IMR-90 (cell line): ENCODE data around the gene RNF111. TPM values are rescaled to one million over a fixed set of nuclear protein-coding genes. Genes with fewer than 3 reads are reported as not detected.

Source experiments
- ATAC-seq: fragments of 200-7000 bp; cut with Tn5 transposase; 2 replicates; pipeline ENCODE4 v1.9.1; 2020; ENCODE audit warnings: low read depth, mild to moderate bottlenecking, moderate library complexity
- BruUV-seq: library from RNA; stranded (reverse); fragments of 400-500 nt; replicated peaks from 2 replicates; lab custom pipeline; 2021; lab: Mats Ljungman, UMichigan
- CTCF ChIA-PET: fragments of 300-600 bp; formaldehyde crosslinking; extraction: SDS; loops from one replicate; lab custom pipeline; 2021; ENCODE audit warnings: antibody characterized with exemption; lab: Yijun Ruan, JAX
- POLR2A ChIA-PET: fragments of 300-600 bp; sonication (Branson Sonifier 250); formaldehyde crosslinking; loops from one replicate; lab custom pipeline; 2022; ENCODE audit warnings: antibody characterized with exemption; ENCODE audit not compliant: unreplicated experiment; lab: Charles Lee
- DNase-seq: peaks from one replicate; pipeline ENCODE4 v3.0.0; 2013
- H2AFZ ChIP-seq: replicated peaks from 2 replicates; pipeline ENCODE3; 2013; ENCODE audit warnings: low read length, mild to moderate bottlenecking; ENCODE audit not compliant: poor library complexity
- H2AK5ac ChIP-seq: 2 replicates; pipeline ENCODE4 v1.6.1; 2013; ENCODE audit warnings: low read depth, low read length, inconsistent platforms
- H2AK9ac ChIP-seq: replicated peaks from 2 replicates; pipeline ENCODE3; 2013; ENCODE audit warnings: mild to moderate bottlenecking, low read depth, low read length, moderate library complexity; ENCODE audit not compliant: poor library complexity
- H2BK120ac ChIP-seq: 2 replicates; pipeline ENCODE4 v1.6.1; 2013; ENCODE audit warnings: low read depth, low read length, inconsistent platforms
- H2BK15ac ChIP-seq: 3 replicates; pipeline ENCODE4 v1.6.1; 2013; ENCODE audit warnings: low read depth, low read length, inconsistent platforms
- H2BK20ac ChIP-seq: 2 replicates; pipeline ENCODE4 v1.6.1; 2013; ENCODE audit warnings: low read depth, mild to moderate bottlenecking, inconsistent platforms, low read length, moderate library complexity
- H2BK5ac ChIP-seq: 2 replicates; pipeline ENCODE4 v1.6.1; 2013; ENCODE audit warnings: mild to moderate bottlenecking, low read depth, low read length, inconsistent platforms; ENCODE audit not compliant: poor library complexity, severe bottlenecking
- H3K14ac ChIP-seq: replicated peaks from 2 replicates; pipeline ENCODE4 v1.6.1; 2013; ENCODE audit warnings: low read depth, low read length, inconsistent platforms
- H3K18ac ChIP-seq: 2 replicates; pipeline ENCODE4 v1.6.1; 2013; ENCODE audit warnings: low read depth, low read length, control low read depth
- H3K23ac ChIP-seq: 2 replicates; pipeline ENCODE4 v1.6.1; 2013; ENCODE audit warnings: low read depth, low read length, inconsistent platforms
- H3K27ac ChIP-seq: 2 replicates; pipeline ENCODE4 v1.5.1; 2013; ENCODE audit warnings: mild to moderate bottlenecking, control low read depth, low read length; ENCODE audit not compliant: insufficient read depth
- H3K27me3 ChIP-seq: 2 replicates; pipeline ENCODE4 v1.6.1; 2013; ENCODE audit warnings: low read length; ENCODE audit not compliant: control insufficient read depth, insufficient read depth
- H3K36me3 ChIP-seq: 2 replicates; pipeline ENCODE4 v1.6.1; 2013; ENCODE audit warnings: low read length, mixed read lengths; ENCODE audit not compliant: control insufficient read depth, insufficient read depth
- H3K4ac ChIP-seq: 2 replicates; pipeline ENCODE4 v1.6.1; 2013; ENCODE audit warnings: low read depth, low read length, inconsistent platforms
- H3K4me1 ChIP-seq: 2 replicates; pipeline ENCODE4 v1.6.1; 2013; ENCODE audit warnings: low read length, mixed read lengths; ENCODE audit not compliant: control insufficient read depth, insufficient read depth
- H3K4me2 ChIP-seq: 2 replicates; pipeline ENCODE4 v1.6.1; 2013; ENCODE audit warnings: low read depth, mild to moderate bottlenecking, control low read depth, low read length, moderate library complexity
- H3K4me3 ChIP-seq: 2 replicates; pipeline ENCODE4 v1.5.1; 2013; ENCODE audit warnings: low read depth, mild to moderate bottlenecking, control low read depth, low read length, moderate library complexity; ENCODE audit not compliant: insufficient read depth
- H3K56ac ChIP-seq: 2 replicates; pipeline ENCODE4 v1.6.1; 2013; ENCODE audit warnings: low read length, inconsistent platforms; ENCODE audit not compliant: insufficient read depth; ENCODE audit errors: extremely low read depth
- H3K79me1 ChIP-seq, 2 experiments: 2 replicates each; pipeline ENCODE4 v1.6.1; 2013; ENCODE audit warnings: low read length in 2 of 2, inconsistent platforms in 1 of 2, low read depth in 1 of 2
- H3K9ac ChIP-seq: 2 replicates; pipeline ENCODE4 v1.6.1; 2013; ENCODE audit warnings: low read depth, low read length, control low read depth
- H3K9me1 ChIP-seq: 2 replicates; pipeline ENCODE4 v1.6.1; 2013; ENCODE audit warnings: low read length, inconsistent platforms; ENCODE audit not compliant: insufficient read depth
- H3K9me3 ChIP-seq: 2 replicates; pipeline ENCODE4 v1.6.1; 2013; ENCODE audit warnings: low read length; ENCODE audit not compliant: control insufficient read depth, insufficient read depth
- H4K20me1 ChIP-seq: 2 replicates; pipeline ENCODE4 v1.6.1; 2013; ENCODE audit warnings: low read length, inconsistent platforms; ENCODE audit not compliant: insufficient read depth
- H4K5ac ChIP-seq: 2 replicates; pipeline ENCODE4 v1.6.1; 2013; ENCODE audit warnings: mild to moderate bottlenecking, low read depth, low read length, control low read depth
- H4K8ac ChIP-seq, 2 experiments: 2 replicates each; pipeline ENCODE4 v1.6.1; 2013; ENCODE audit warnings: low read depth in 2 of 2, low read length in 2 of 2, control low read depth in 1 of 2, inconsistent platforms in 1 of 2
- H4K91ac ChIP-seq: 2 replicates; pipeline ENCODE4 v1.6.1; 2013; ENCODE audit warnings: low read depth, low read length, inconsistent platforms; ENCODE audit not compliant: insufficient read depth
- CEBPB ChIP-seq: IDR thresholded peaks from 2 replicates; pipeline ENCODE4 v1.6.1; 2012; ENCODE audit warnings: low read depth, low read length, improper control_type of control experiment
- CHD1 ChIP-seq: IDR thresholded peaks from 2 replicates; pipeline ENCODE4 v1.6.1; 2012; ENCODE audit warnings: low read depth, low read length, improper control_type of control experiment
- CTCF ChIP-seq: conservative IDR thresholded peaks from 2 replicates; pipeline ENCODE4 v1.5.1; 2012; ENCODE audit warnings: mild to moderate bottlenecking, low read depth, low read length, improper control_type of control experiment
- ELK1 ChIP-seq: fragments of 150-350 bp; IDR thresholded peaks from 2 replicates; pipeline ENCODE4 v1.6.1; 2016; ENCODE audit warnings: low read depth, mild to moderate bottlenecking, low read length, moderate library complexity, borderline replicate concordance
- FOS ChIP-seq: fragments of 150-350 bp; IDR thresholded peaks from 2 replicates; pipeline ENCODE4 v1.6.1; 2016; ENCODE audit warnings: low read depth, low read length
- MAZ ChIP-seq: IDR thresholded peaks from 2 replicates; pipeline ENCODE4 v1.6.1; 2012; ENCODE audit warnings: low read depth, mild to moderate bottlenecking, low read length, improper control_type of control experiment, moderate library complexity, borderline replicate concordance
- MXI1 ChIP-seq: IDR thresholded peaks from 2 replicates; pipeline ENCODE4 v1.6.1; 2012; ENCODE audit warnings: low read depth, mild to moderate bottlenecking, low read length, moderate library complexity, borderline replicate concordance
- NFE2L2 ChIP-seq: fragments of 150-350 bp; IDR thresholded peaks from 2 replicates; pipeline ENCODE4 v1.6.1; 2016; ENCODE audit warnings: low read depth, mild to moderate bottlenecking, low read length
- POLR2A ChIP-seq: IDR thresholded peaks from 2 replicates; pipeline ENCODE4 v1.6.1; 2012; ENCODE audit warnings: mild to moderate bottlenecking, low read depth, low read length
- RAD21 ChIP-seq: IDR thresholded peaks from 2 replicates; pipeline ENCODE4 v1.6.1; 2012; ENCODE audit warnings: low read length, improper control_type of control experiment
- RCOR1 ChIP-seq: IDR thresholded peaks from 2 replicates; pipeline ENCODE4 v1.6.1; 2012; ENCODE audit warnings: mild to moderate bottlenecking, low read length, improper control_type of control experiment; ENCODE audit not compliant: insufficient replicate concordance
- RFX5 ChIP-seq: IDR thresholded peaks from 2 replicates; pipeline ENCODE4 v1.8.0; 2012; ENCODE audit warnings: low read depth, mild to moderate bottlenecking, low read length, moderate library complexity
- WGBS, 2 experiments: methylation state at CpG; one replicate each; pipeline versions ENCODE4 v1.1.5 to v1.1.7; 2013; ENCODE audit warnings: missing lambda C conversion rate in 2 of 2; ENCODE audit not compliant: insufficient read length in 1 of 2; ENCODE audit errors: extremely low coverage in 2 of 2; 5-methylcytosine and 5-hydroxymethylcytosine counted together
- dilution Hi-C: fragments of 300-500 bp; cut with HindIII; formaldehyde crosslinking; loops from one replicate; pipeline ENCODE4 v1.14.3; 2018; ENCODE audit warnings: low sequenced_read_pairs; ENCODE audit not compliant: unreplicated experiment
- in situ Hi-C: fragments of 300-500 bp; cut with MboI; formaldehyde crosslinking; loops from 3 replicates; pipeline ENCODE4 v1.14.3; 2019; ENCODE audit warnings: low sequenced_read_pairs, inconsistent platforms, mixed read lengths
- intact Hi-C: fragments of 100-400 bp; cut with micrococcal nuclease; formaldehyde crosslinking; loops from 2 replicates; pipeline ENCODE4 v1.10.0; 2022
- polyA plus RNA-seq, 3 experiments: library from polyadenylated mRNA; depleted of rRNA; stranded (reverse); fragments of >200 nt; gene quantifications; 2 replicates each; pipeline ENCODE4 v1.2.3, GENCODE V29; 2012; ENCODE audit warnings: low replicate concordance in 1 of 3
- total RNA-seq: library from RNA; depleted of rRNA; stranded (reverse); fragments of >200 nt; gene quantifications from 2 replicates; pipeline ENCODE4 v1.2.3, GENCODE V29; 2012

Gene RNF111
- total and polyA plus RNA-seq, 2 of the 4 experiments (the other 2 are of a cell fraction): 13.5 to 20.1 TPM

GRCh38 chr15:59011262-59011952 is 23.9 kb downstream of the RNF111 start:
- Histone ChIP-seq H4K20me1 (peaks cover 59% of the 10 kb centered on the region), H3K9me1 (peaks cover 2% of the 10 kb centered on the region; the same call in 1 of the 2 replicates), H3K9ac (no peak overlapping the region), H3K4me2 (no peak overlapping the region), H2BK20ac (no peak overlapping the region), H2BK120ac (no peak overlapping the region), H4K5ac (no peak overlapping the region), H3K9me3 (no peaks in the 10 kb centered on the region), H3K27ac (no peak overlapping the region), H2AFZ (no peak overlapping the region), H2AK9ac (no peak overlapping the region), H3K4ac (no peak overlapping the region), H3K14ac (no peak overlapping the region), H3K23ac (no peak overlapping the region), H4K91ac (no peak overlapping the region), H3K4me1 (peaks cover 9% of the 10 kb centered on the region), H3K36me3 (peaks cover 7% of the 10 kb centered on the region; the same call in 1 of the 2 replicates), H3K56ac (no peak overlapping the region), H2BK5ac (no peak overlapping the region), H4K8ac (no peak overlapping the region), H3K18ac (no peak overlapping the region), H3K4me3 (no peak overlapping the region), H2AK5ac (no peak overlapping the region), H3K27me3 (no peaks in the 10 kb centered on the region), H2BK15ac (no peak overlapping the region), H3K79me1 (peaks cover 34 to 65% of the 10 kb centered on the region in 2 experiments)
- in situ Hi-C loops: no loop called here
- DNase-seq (no peak), ATAC-seq (no peak)
- BruUV-seq: no TSS peak
- intact Hi-C loops: no loop called here
- WGBS, 2 experiments: no CpG with 5 or more reads among the region's 3 CpGs
- TF ChIP-seq CEBPB: no peak
- no peak for TF ChIP-seq NFE2L2
- no peak for TF ChIP-seq MXI1
- TF ChIP-seq RCOR1: no peak
- TF ChIP-seq CHD1: no peak
- no peak for TF ChIP-seq POLR2A
- no peak for TF ChIP-seq MAZ
- TF ChIP-seq CTCF: no peak
- TF ChIP-seq RAD21: no peak
- no peak for TF ChIP-seq ELK1
- no peak for TF ChIP-seq RFX5
- no peak for TF ChIP-seq FOS
- dilution Hi-C loops: no loop called here
- ChIA-PET POLR2A (no interaction called here), CTCF (no interaction called here)
